ENCODE measurements around the gene NME3.
"Not testable (repeated sequence)": the region's sequence is repeated elsewhere in the genome, so short reads cannot be mapped to it uniquely, and the experiment has no call there.

NME3 gene

DNA sequence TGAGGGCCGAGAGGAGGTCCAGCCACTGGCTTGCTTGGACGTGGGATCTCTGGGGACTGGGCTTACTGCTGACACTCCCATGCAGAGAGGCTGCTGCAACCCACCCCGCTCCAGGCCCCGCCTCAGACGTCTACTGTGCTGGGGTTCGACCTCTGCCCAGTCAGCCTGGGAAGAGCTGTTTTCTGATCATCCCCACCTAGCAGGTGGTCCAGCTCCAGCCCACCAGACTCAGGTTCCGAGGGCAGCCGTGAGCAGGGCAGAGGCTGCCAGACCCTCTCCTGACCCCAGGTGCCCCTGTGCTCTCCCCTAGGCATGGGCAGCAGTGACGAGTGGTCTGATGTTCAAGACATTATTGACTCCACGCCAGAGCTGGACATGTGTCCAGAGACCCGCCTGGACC is 23.4 kb downstream of the NME3 start:
- DNase-seq (ENCODE audit: low spot score), result no peak

DNA sequence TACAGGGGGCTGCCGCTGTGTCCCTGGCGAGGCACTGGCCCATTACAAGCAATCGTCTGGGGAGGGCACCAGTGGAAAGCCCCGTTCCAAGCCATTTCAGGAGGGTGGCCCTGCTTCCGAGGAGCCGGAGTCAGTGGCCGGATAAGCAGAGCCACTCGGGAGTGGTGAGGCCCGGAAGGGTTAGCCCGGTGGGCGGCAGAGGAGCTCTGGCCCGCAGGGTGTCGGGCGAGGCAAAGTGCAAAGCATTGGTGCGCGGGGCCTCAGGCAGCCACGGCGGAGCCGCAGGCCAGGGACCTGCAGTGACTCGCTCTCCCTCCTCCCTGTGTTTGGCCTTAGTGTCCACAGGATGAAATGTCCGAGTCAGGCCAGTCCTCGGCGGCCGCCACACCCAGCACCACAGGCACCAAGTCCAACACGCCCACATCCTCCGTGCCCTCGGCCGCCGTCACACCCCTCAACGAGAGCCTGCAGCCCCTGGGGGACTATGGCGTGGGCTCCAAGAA is 24.6 kb downstream of the NME3 start:
- no peak for DNase-seq (ENCODE audit: low spot score)

DNA sequence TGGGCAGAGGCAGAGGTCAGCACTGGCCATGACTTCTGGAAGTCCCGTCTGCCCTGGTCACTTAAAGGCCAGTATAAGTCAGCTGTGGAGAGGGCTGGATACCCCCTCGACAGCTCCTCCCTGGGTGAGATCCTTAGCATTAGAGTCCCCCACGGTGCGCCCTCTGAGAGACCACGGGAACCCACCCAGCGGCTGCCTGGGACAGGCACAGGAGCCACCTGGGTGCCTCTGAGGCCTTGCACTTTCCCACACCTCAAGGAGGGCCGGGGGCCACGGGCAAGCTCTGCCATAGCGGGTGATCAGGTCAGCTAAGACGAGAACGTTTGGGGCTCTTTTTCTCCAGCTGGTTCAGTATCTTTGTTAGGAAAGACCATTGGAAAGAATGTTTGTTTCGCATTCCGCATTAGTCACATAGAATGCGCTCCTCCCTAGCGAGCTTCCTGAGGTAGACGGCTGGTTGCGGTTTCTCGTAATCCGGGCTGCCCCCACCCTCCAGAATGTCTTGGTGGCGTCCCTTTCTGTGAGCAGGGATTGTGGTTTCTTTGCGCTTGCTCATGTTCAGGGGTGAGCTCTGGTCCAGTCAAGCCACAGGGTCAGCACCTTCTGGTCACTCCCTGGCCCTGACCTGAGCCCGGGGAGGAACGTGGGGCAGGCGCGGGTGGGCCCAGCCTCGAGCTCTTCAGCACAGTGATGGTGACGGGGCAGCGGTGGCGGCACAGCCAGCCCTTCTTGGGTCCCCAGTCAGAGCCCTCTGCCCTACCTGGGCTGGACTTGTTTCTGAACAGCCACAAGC is 25.2 kb downstream of the NME3 start:
- DNase-seq (ENCODE audit: low spot score), result no peak

- DNase-seq (ENCODE audit: low spot score), result no peak
Observed at GRCh38 chr16:1745181-1745899, 26.0 kb downstream of the NME3 start.

- no peak for DNase-seq (ENCODE audit: low spot score)
Observed at GRCh38 chr16:1744338-1744840, 27.0 kb downstream of the NME3 start.

DNA sequence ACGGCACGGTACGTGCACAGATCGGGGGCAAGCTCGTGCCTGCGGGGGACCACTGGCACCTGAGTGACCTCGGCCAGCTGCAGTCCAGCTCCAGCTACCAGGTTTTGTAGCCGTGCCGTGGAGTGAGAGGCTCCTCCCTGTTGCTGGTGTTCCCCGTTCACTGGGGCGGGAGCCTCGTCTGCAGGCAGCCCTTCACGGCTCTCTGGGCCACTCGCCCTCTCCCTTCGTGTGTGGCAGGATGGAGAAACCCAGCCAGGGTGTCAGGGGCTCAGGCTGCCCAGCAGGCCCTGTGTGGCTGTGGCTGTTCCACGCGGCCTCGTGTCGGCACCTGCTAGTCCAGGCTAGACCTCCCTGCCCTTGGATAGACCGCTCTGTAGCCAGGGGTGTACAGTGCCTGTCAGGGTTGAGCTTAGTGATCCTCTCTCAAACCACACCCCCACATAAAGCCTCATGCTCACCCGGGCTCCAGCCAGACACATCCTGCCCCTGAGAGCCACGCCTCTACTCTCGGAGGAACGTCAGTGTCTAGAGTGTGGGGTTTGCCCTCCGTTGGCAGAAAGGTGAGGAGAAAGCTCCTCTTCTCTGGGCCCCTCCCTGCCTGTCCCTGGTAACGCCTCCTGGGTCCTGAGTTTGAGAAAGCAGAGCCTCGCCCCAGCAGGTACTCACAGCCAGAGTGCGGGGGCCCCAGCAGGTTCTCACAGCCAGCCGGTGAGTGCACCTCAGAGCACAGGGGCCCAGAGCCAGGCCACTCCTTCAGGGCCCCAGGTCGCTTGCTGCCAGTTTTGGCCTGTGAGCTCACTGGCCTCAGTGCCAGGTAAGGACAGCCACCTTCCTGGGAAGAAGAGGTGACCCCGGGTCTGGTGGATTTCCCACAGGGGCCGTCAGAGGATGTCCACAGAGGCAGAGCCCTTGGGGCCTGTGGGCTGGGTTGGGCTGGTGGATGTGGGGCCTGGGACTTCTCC is 27.7 kb downstream of the NME3 start:
- no peak for DNase-seq (ENCODE audit: low spot score)

- DNase-seq (ENCODE audit: low spot score), result no peak
Observed at GRCh38 chr16:1741553-1742165, 29.7 kb downstream of the NME3 start.

- DNase-seq (ENCODE audit: low spot score), result no peak
Observed at GRCh38 chr16:1740781-1741490, 30.4 kb downstream of the NME3 start.

GRCh38 chr16:1740234-1740633 is 31.1 kb downstream of the NME3 start:
- no peak for DNase-seq (ENCODE audit: low spot score)

- DNase-seq (ENCODE audit: low spot score), result no peak
Observed at GRCh38 chr16:1734816-1735215, 36.5 kb downstream of the NME3 start.

DNA sequence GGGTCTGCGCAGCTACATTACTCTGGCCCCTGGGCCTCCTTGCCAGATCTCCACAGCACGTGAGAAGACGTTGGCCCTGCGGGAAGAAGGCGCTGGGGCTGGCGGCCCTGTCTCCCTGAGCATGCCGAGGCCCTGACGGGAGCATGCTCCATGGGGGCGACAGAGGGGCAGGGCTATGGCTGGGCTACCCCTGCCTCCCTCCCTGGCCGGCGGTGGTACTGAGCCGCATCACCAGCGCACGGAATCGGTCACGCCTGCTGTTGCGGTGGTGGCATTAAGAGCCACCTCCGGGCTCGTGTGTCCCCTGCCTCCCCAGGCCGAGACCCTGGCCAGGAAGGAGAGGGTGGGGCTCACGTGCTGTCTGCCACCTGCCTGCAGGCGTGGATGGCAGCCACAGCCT is 37.2 kb downstream of the NME3 start:
- DNase-seq (ENCODE audit: low spot score), result no peak

DNA sequence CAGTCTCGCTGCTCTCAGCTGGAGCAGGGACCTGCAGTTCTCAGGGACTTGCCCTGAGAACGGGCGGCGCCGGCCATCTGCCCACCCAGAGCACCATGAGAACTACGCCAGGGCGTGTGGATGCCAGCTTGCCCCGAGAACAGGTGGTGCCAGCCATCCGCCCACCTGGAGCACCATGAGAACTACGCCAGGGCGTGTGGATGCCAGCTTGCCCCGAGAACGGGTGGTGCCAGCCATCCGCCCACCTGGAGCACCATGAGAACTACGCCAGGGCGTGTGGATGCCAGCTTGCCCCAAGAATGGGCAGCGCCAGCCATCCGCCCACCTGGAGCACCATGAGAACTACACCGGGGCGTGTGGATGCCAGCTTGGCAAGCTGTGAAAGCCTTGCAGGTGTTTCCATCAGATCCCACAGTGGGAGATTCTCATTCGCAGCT is 38.8 kb downstream of the NME3 start:
- DNase-seq (ENCODE audit: low spot score), result not testable (repeated sequence)

DNA sequence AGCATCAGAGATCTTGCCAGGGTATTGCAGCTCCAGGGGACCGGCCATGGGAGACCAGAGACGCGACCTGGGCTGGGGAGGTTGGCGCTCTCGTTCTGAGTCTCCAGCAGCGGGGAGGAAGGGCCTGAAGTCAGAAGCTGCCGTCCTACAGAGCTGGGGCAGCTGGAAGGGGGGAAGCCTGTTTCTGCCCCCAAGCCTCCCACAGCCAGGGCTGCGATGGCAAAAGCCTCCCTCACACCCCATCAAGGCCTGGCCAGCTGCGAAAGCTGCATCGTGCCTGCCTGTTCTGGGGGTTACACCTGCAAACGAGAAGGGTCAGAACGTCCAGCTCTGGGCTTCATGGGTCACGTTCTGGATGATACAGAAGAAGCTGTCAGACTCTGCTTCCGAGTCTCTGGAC is 39.3 kb downstream of the NME3 start:
- no peak for DNase-seq (ENCODE audit: low spot score)

- DNase-seq (ENCODE audit: low spot score), result no peak
Observed at GRCh38 chr16:1731603-1732002, 39.7 kb downstream of the NME3 start.

- no peak for DNase-seq (ENCODE audit: low spot score)
Observed at GRCh38 chr16:1731073-1731472, 40.3 kb downstream of the NME3 start.

GRCh38 chr16:1729445-1729844 is 41.9 kb downstream of the NME3 start:
- DNase-seq (ENCODE audit: low spot score), result no peak

DNA sequence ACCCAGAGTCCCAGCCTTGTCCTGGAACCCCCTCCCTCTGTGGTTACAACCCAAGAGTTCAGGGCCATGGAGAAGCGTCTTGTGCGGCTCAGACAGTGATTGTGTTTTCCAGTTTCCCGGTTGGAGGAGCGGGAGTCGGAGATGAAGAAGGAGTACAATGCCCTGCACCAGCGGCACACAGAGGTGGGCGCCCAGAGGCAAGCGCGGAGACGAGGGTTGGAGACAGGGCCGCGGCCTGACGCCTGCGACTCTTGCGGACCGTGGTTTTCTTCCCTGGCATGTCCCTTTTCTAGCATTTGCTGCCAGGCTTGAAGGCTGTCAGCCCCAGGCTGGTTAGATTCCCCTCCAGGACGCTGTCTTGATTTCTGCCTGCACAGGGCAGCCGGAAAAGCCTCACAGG is 42.3 kb downstream of the NME3 start:
- no peak for DNase-seq (ENCODE audit: low spot score)

GRCh38 chr16:1727651-1728624 is 43.4 kb downstream of the NME3 start:
- no peak for DNase-seq (ENCODE audit: low spot score)

GRCh38 chr16:1726661-1727502 is 44.5 kb downstream of the NME3 start:
- DNase-seq (ENCODE audit: low spot score), result no peak

All from CD4-positive, alpha-beta T cell treated with Interleukin-2 at 100 ng/mL for 4 hours (primary cell).